ENCODE measurements around the gene MYBPC1. TPM values are rescaled to one million over a fixed set of nuclear protein-coding genes. Genes with fewer than 3 reads are reported as not detected.
"Not testable (repeated sequence)": the region's sequence is repeated elsewhere in the genome, so short reads cannot be mapped to it uniquely, and the experiment has no call there.

The MYBPC1 gene
- total and polyA plus RNA-seq, 12 donors = 0.14 to 9.3 (median 0.66) TPM; not detected in 5

DNA sequence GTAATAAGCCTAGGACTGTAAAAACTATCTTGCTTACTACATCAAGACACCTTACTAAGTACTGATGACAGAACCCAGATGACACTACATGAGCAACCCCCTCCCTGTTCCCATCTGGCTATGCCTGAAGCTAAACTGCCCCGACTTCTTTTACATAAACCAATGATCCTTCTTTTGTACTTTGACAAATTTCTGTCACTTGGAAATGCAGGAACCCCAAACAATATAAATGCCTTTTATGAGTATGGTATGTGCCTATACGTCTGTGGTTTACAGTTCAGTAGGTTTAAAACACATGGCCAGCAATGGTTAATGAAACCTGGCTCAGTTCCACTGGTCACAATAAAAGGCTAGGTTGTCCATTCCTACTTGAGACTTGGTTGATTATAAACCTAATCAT lies 138.4 kb downstream of the MYBPC1 start:
- Histone ChIP-seq H3K9me3 (replicated peaks in 1 of 3) (no peaks in the 10 kb centered on the region), H3K27me3 (no peaks in the 10 kb centered on the region), H3K4me3 (no peak overlapping the region), H3K27ac (no peak overlapping the region), H3K36me3 (replicated peaks in 1 of 2) (peaks cover 0 to 21% of the 10 kb centered on the region in 2 donors), H3K4me1 (replicated peaks in 1 of 2) (no peaks in the 10 kb centered on the region)
- intact Hi-C loops (cut with DNase I) = no loop called here
- no peak for DNase-seq
- TF ChIP-seq POLR2A (IDR thresholded peaks at IDR 0.05) = no peak
- TF ChIP-seq, protein P1, sequence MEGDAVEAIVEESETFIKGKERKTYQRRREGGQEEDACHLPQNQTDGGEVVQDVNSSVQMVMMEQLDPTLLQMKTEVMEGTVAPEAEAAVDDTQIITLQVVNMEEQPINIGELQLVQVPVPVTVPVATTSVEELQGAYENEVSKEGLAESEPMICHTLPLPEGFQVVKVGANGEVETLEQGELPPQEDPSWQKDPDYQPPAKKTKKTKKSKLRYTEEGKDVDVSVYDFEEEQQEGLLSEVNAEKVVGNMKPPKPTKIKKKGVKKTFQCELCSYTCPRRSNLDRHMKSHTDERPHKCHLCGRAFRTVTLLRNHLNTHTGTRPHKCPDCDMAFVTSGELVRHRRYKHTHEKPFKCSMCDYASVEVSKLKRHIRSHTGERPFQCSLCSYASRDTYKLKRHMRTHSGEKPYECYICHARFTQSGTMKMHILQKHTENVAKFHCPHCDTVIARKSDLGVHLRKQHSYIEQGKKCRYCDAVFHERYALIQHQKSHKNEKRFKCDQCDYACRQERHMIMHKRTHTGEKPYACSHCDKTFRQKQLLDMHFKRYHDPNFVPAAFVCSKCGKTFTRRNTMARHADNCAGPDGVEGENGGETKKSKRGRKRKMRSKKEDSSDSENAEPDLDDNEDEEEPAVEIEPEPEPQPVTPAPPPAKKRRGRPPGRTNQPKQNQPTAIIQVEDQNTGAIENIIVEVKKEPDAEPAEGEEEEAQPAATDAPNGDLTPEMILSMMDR (IDR thresholded peaks at IDR 0.05) = no peak
- WGBS, 4 donors = 91 to 96% (median 92%) methylated on average over 2 of the region's 2 CpGs

DNA sequence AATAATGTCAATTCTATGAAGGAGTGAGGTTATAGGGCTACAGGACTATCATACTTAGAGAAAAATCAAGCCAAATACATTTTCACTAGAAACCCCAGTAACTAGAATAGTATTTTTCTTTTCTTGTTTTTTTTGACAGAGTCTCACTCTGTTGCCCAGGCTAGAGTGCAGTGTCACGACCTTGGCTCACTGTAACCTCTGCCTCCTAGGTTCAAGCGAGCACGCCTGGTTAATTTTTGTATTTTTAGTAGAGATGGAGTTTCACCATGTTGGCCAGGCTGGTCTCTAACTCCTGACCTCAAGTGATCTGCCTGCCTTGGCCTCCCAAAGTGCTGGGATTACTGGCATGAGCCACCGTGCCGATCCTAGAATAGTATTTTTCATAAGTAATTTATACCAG lies 139.7 kb downstream of the MYBPC1 start:
- DNase-seq; H3K4me1 ChIP-seq (replicated peaks in 1 of 2); intact Hi-C loops (cut with DNase I); H3K9me3 ChIP-seq (replicated peaks in 1 of 3); H3K27ac ChIP-seq; H3K27me3 ChIP-seq; H3K4me3 ChIP-seq: not testable (repeated sequence)
- H3K36me3 ChIP-seq (replicated peaks in 1 of 2) = peaks cover 0 to 31% of the 10 kb centered on the region in 2 donors
- WGBS, 4 donors = 85 to 93% (median 89%) methylated on average over 5 of the region's 5 CpGs

Small RNAs within 50 kb of the gene (small RNA-seq; reads per million reads assigned to genes)
- gene RNY1P16 = 0 reads per million in 2 donors

Other genes with a start within 250 kb of the MYBPC1 start
- gene ARL1, start 187.2 kb upstream of the MYBPC1 start, total RNA-seq = 100 to 1,000 TPM in 5 of 9 donors, 10 to 100 TPM in 4; 63.7 to 189 (median 132) TPM
- gene ARL1, start 187.2 kb upstream of the MYBPC1 start, polyA plus RNA-seq = 100 to 1,000 TPM in 1 of 3 donors, 10 to 100 TPM in 2; 24.9 to 298 (median 28.8) TPM
- 1 to 10 TPM in 1 of 9 donors, under 1 TPM in 1, not detected in 7; 0.44 to 1.5 TPM for gene SPIC, start 119.6 kb upstream of the MYBPC1 start, total RNA-seq
- not detected for gene SPIC, start 119.6 kb upstream of the MYBPC1 start, polyA plus RNA-seq
- gene CHPT1, start 102.7 kb downstream of the MYBPC1 start, total RNA-seq = 100 to 1,000 TPM in 4 of 9 donors, 10 to 100 TPM in 5; 70.9 to 190 (median 94.7) TPM
- gene CHPT1, start 102.7 kb downstream of the MYBPC1 start, polyA plus RNA-seq = 100 to 1,000 TPM in 1 of 3 donors, 10 to 100 TPM in 2; 20.4 to 143 (median 34.4) TPM
- under 1 TPM in 2 of 9 donors, not detected in 7; 0.11 to 0.20 TPM for gene SYCP3, start 144.5 kb downstream of the MYBPC1 start, total RNA-seq
- under 1 TPM in 2 of 3 donors, not detected in 1; 0.16 to 0.37 TPM for gene SYCP3, start 144.5 kb downstream of the MYBPC1 start, polyA plus RNA-seq
- gene GNPTAB, start 236.0 kb downstream of the MYBPC1 start, total RNA-seq = 10 to 100 TPM in 8 of 9 donors, 1 to 10 TPM in 1; 8.6 to 31.3 (median 19.4) TPM
- 10 to 100 TPM in 2 of 3 donors, 1 to 10 TPM in 1; 7.6 to 11.2 (median 10.7) TPM for gene GNPTAB, start 236.0 kb downstream of the MYBPC1 start, polyA plus RNA-seq

All from adrenal gland (tissue), 12 donors.